ENCODE data around the gene MYCBP2. TPM values are rescaled to one million over a fixed set of nuclear protein-coding genes. Genes with fewer than 3 reads are reported as not detected.

Gene MYCBP2
- 100 to 1,000 TPM; 113 to 119 TPM for total RNA-seq

GRCh38 chr13:77326905-77327604, at the start of gene MYCBP2:
MYCBP2 (minus strand) TSS chr13:77327094; CDS start chr13:77326775, 319 bp downstream.

GRCh38 chr13:77026861-77027621, 299.9 kb downstream of the MYCBP2 start, which contains the start of gene FBXL3:
FBXL3 (minus strand) TSS chr13:77027159; CDS start chr13:77021860, 5,299 bp downstream.

Other genes starting within 250 kb of the MYCBP2 start
- gene SCEL, start 208.6 kb upstream of the MYCBP2 start, total RNA-seq, result under 1 TPM in 1 of 2 donors, not detected in 1; 0.34 TPM